Kasumi-1 (cell line): ENCODE data around the gene FGF18.

Experiments used
- DNase-seq, 2 experiments: peaks; one replicate each; lab custom pipeline; 2025; lab: John Stamatoyannopoulos, UW

The FGF18 gene

DNA sequence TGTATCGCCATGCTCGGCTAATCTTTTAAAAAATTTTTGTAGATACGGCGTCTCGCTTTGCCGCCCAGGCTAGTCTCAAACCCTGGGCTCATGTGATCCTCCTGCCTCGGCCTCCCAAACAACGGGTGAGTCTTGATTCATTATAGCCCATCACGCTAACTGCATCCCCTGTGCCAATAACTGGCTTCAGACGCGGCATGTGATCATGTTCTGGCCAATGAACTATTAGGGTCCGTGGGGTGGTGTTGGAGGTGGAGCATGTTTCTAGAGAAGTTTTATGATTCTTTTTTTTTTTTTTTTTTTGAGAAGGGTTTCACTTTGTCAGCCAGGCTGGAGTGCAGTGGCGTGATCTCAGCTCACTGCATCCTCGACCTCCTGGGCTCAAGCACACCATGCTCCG lies 51.0 kb downstream of the FGF18 start:
- no peak for DNase-seq

DNA sequence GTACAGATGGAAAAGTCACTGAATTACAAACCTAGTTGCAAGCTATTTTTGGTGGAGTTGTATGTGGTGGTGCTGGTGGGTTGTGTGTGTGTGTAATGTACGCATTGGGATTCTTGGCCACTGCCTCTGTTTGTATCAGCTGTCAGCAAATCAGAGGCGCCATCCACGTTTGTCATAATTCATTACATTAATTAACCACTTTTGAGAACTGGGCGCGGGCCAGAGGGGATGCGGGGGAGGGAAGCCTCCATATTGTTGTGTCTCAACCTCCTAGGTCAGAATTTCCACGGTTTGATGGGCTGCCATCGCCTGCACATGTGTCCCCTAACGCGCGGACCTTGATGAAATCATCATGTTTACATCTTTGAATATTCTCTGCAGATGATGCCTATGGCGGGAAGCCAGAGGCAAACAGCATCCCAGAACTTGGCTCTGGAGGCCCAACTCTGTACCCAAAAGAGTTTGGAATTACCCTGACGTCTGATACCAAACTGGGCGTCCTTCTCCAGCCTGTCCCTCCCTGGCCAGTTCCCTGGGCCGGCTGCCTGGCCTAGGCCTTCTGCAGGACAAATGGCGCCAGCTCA lies 54.9 kb downstream of the FGF18 start:
- DNase-seq, result no peak

DNA sequence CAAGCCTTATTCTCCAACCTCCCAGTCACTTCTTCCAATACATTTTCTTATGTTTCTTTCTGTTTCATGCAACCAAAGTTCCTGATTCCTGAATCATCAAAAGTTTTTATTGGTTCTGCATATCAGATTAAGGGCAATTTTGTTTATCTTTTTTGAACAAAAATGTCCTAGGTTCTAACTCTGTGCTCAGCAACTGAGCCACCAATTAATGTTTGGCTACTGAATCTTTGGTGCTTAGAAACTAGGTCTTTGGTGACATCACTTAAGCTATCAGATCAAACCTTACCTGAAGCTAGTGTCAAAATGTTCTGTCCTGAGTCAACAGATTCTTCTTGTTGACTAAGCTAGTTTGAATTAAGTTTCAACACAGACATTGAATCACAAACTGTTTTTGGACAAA lies 56.1 kb downstream of the FGF18 start:
- DNase-seq, result no peak

DNA sequence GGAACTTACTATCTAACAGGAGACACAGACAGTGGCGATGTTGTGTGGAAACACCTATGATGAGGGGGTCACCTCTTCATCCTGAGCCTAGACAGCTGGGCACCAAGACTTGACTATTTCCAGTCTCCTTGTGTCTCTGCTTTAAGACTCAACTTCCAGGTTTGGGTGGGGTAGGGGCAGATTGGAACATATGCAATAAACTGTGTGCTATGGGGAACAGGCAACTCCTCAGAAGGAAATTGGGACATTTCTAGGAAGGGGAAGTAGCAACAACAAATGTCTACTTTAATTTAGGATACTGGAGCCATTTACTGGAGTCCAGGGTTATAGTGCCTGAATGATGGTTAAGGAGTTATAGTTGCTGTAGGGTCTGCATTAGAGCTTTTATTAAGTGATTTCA lies 57.3 kb downstream of the FGF18 start:
- peak in 1 of 2 experiments; percentile 4 for DNase-seq

DNA sequence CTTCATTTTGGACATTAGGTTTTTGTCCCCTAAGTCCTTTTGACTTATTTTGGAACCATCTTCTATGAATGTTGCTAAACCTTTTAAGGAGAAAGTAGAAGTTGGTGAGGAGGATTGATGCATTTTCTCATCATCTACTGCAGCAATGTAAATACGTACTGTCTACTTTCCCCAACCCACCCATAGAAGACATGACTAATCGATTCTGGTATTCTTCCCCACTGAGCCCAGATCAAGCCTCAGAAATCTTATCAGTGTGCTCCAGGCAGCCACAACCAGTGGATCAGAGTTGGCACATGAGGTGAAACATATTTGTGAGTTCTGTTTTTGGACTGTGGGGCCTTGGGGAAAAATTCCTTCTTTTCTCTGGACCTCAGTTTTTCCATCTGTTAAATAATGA lies 57.7 kb downstream of the FGF18 start:
- no peak for DNase-seq

DNA sequence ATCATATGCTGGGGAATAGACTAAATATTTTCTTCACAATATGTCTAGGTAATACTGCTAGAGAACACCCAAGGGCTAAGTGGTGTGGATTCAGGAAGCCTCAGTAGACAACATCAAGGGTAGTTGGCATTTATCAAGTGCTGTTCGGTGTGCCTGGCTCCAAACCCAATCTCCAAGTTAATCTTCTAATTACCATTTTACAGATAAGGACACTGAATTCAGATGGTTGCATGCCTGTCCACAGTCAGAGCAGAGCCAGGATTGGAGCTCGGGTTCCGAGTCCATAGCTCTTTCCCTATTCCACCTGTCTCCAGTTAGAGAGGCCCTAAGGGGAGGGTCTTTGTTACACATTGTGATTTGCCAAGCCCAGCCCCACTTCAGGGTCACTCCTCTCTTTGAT lies 58.2 kb downstream of the FGF18 start:
- no peak for DNase-seq

DNA sequence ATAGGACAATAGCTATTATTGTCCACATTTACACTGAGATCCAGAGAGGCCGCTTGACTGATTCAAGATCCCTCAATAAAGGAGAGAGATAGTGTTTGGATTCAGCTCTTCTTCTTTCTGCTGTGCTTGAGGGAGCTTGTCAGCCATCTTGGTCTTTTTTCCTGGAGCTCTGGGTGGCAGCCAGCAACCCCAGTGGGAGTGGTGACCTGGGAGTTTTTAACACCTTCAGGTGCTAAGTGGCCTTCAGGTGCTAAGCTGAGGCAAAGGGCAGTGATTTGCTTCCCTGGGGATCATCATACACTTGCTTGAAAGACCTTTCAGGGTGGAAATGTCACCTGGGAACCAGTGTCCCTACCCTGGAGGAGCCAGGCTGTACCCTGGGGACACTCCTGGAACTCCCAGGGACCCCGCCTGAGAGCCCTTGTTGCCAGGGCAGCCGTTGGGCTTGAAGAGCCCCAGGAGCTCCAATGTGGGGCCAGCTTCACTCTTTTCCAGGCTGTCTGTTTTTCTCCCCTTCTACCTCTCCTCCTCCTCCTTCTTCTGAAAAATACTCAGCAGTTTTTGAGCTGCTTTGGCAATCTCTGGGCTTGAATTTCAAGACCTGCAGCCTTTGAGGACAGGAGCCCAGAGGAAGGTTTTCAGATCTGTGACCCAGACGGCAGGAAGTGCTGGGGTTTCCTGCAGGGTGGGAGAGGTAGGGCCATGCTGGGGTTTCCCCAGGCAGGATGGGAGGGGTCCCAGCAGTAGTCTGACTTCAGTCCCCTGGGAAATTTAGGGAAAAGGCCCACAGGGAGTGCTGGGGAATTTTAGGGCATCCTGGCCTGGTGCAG lies 59.7 kb downstream of the FGF18 start:
- DNase-seq, result peak in 1 of 2 experiments; percentile 12

DNA sequence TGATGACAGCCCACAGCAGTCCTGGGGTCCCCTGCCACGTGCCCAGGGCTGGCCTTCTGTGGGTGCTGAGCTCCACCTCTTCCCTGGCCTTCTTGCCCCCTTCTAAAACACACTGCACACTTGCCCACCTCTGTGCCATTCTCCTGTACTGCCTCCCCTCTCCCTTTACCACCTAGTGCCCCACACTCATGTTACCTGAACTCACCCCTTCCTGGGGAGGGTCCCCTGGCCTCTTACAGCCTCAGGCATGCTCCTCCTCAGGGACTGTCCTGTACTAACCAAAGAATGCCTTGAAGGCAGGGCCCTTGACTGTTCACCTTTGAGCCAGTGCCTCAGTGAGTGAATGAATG lies 60.3 kb downstream of the FGF18 start:
- no peak for DNase-seq

DNA sequence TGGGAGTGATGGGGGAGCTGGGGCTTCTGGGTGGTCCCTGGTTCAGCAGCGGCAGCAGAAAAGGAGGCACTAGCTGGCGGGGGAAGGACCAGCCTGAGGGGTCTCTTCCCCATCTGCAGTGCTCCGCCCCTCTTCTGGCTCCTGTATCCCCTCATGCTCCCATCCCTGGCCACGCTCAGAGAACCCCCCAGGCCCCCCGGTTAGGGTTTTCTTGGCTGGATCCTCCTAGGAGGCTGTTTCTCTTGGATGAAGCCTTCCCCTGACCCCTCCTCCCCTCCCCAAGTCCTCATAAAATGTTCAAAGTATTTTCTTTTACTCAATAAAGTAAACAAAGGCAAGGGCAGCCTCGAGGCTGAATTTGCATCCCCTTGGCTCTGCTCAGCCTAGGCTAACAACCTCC lies 60.8 kb downstream of the FGF18 start:
- DNase-seq, result no peak

DNA sequence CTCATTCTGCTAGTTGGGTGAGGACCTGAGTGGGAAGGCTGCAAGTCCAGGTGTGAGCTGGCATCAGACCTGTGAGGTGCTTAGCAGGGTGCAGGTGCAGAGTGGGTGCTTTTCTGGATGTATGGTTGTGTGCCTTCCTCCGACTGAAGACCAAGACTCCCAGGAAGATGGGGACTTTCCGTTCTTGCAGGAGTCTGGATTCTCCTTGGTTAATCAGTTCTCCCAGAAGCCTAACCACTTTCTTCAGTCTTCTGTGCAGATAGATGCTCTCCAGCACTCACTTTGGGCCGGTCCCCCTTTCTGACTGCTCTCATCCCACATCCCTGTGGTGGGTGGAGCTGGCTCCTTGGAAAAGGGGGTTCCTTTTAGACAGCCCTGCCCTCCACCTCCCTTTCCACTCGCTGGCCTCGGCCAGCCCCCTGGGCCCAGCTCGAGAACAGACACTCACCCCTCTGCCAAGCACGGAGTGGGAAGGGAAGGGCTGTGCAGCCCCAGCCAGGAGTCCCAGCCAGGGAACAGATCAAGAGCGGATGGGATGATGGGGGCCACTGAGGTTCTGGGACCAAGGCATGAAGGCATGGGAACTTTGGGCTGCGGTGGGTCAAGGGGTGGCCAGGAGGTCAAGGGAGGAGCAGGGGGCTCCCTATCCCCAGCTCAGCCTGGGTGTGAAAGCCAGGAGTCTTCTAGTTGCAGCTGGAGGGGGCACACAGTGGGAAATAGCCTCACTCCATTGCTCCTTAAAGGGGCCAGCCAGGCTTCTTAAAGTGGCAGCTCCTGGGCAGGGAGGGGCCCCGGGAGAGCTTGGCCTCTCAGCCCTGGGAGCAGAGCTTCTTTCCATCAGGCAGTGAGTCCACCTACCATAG lies 62.4 kb downstream of the FGF18 start:
- DNase-seq, result no peak

DNA sequence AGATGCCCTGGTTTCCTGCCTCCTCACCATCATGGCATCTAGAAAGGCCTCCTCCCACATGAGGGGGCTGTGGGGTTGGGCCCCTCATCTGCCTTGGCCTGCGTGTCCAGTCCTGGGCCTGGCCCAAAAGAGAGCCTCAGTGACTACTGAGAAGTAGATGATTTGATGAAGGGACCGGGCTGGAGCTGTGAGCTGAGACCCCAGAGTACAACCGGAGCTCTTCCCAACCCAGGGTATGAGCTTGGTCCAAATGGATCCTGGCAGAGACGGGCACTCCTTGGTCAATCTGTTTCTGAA lies 62.9 kb downstream of the FGF18 start:
- no peak for DNase-seq

DNA sequence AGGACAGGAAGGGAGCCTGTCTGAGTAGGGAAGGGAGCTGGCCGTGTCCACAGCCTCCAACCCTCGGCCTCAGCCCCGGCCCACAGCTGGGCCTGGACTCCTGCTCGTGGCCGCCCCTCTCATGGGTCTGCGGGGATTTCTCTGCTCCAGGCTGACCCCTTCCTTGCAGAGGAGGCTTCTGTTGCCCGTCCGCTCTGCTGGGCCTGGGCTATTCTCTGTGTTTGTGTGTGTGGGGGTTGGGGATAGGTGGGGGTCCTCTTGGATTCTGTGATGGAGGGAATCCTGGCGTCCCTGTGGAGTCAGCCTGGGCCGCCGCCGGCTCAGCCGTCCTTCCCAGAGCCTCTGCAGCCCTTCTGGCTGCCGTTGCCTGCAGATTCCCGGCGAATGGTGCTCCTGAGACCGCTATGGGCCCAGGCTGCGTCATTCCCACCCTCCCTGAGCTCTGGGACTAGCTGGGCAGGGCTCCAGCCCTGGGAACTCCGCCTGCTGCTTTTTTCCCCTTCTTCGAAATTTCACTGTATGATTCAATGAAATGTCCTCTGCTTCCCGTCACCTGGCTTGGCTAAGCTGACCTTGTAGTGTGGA lies 64.2 kb downstream of the FGF18 start:
- DNase-seq, result no peak

DNA sequence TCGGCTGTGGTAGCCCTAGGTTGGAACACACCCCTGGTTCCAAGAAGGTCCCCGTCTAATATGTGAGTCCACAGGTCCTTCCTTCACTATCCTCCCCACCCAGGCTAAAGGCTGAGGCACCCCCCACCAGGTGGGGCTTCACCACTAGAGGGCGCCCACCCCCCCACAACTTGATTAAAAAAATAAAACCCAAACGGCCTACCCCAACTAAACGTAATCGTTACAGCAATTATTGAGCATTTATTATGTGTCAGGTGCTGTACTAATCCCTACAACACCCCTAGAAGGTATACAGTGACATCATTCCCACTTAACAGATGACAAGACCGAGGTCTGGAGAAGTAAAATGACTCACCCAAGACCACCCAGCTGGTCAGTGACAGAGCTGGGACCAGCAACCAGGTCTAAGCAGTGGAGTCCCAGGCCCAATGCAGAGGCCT lies 65.0 kb downstream of the FGF18 start:
- peak; percentile 26 to 37 for DNase-seq

DNA sequence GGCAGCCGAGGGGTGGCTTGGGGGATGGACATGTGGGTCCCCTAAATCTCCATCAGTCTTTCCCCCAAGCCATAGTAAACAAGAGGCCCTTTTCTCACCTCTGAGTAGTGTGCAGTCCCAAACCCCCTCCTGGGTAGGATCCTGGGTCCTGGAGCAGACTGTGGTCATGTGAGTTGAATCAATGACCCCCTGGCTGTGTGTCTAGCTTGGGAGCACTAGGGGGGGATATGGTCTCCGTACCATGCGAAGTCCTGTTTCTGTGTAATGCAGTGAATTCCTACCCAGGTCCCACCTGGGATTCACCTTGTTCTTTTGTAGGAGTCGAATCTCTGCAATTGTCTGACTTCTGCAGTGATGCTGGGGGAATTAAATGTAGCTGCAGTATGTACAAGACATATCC lies 66.2 kb downstream of the FGF18 start:
- no peak for DNase-seq

DNA sequence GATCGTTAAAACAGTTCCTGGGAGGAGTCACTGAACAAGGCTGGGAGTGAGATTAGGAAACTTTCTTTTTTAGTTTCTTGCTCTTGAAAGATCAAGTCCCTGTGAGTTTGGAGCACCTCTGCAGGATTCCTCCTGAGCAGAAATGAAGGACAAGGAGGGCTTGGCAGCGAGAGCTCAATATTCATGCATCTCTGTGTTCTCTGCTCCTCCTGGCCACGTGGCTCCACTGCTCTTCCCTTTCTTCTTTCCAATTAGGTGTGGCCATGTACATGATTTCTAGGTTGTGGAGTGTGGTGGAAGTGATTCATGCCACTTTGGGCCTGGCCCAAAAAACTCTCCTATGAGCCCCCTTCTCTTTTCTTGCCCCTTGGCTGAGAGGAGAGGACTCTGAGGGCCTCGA lies 67.2 kb downstream of the FGF18 start:
- DNase-seq, result no peak

DNA sequence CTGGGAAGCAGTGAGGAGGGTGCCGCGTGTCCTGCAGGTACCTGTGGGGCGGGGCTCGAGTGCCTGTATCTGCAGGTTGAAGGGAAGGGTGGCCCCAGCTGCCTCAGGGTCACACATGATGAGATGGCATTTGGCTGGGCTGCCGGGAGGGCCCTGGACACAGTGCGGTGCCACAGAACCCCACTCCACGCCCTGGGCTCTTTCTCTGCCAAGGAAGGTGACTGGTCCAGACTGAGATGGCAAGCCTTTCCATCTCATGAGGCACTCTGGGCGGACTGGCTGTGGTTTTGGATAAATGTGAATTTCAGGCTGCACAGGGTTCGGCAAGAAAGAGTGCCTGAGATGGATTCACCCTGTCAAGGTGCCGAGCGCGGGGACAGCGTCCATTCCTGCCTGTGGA lies 69.4 kb downstream of the FGF18 start:
- DNase-seq, result no peak

DNA sequence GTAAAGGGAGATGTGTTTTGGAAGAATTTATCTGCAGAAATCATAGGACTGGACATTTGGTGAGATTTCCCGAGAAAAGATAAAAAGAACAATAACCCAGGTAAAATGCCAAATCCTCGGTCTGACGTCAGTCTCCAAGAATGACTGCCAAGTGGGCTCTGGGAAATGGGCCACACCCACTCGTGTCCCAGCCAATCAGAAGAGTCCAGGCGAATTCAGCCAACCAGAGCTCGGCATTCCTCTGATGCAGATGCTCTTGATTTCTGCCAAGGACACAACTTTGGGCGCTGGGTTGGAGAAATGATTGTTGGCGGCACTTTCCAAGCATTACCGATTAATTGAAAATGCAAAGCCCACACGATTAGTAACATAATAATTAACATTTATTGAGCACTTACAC lies 73.3 kb downstream of the FGF18 start:
- DNase-seq, result no peak

DNA sequence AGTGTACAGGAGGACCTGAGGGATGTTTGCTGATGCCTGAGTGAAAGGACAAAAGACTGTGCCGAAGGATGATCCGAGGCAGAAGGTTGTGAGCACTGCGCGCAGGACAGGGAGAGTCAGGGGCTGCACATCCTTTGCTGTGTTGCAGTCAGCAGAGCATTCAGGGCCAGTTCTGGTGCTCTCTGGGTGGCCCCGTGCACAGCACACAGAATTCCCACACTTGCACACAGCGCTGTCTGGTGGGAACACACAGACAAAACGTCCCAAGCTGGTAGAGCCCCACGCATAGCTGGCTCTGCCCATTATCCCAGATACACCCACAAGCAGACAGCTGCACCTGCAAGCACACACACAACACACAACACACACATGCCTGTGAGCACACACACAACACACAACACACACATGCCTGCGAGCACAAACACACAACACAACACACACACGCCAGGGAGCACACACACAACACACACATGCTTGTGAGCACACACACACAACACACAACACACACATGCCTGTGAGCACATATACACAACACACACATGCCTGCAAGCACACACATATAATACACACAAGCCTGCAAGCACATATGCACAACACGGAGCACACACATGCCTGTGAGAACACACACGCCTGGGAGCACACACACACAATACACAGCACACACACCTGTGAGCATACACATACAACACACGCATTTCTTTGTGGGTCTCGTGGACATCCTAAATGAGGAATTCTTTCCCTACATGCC lies 74.4 kb downstream of the FGF18 start:
- no peak for DNase-seq

DNA sequence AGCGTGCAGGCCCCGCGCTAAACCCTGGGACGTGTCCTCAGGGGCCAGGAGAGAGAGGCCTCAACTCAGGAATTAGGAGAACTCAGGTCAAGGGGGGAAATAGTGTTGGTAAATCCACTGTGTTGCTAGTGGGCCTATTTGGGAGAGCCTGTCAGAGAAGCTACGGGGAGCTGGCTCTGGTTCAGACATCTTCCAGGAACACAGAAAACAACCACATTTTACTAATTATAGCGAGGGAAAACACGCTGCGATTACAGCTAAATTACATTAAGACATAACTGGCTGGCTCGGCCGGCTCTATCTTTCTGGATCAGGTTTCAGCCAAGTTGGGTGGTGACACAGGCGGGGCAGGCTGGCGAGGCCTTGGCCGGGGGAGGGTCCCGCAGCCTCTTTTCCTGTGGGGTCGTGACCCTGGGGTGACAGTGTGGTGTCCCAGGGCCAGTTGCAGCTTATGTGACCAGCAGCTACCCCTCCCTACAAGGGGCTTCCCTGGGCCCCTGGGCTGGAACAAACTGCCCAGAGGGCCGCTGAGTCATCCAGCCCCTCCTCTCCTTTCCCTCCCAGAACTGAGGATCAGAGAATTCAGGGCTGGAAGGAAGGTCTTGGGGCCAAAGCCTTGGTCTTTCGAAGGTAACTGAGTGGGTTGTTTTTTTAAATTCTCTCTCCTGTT lies 75.1 kb downstream of the FGF18 start:
- DNase-seq, result peak in 1 of 2 experiments; percentile 2

DNA sequence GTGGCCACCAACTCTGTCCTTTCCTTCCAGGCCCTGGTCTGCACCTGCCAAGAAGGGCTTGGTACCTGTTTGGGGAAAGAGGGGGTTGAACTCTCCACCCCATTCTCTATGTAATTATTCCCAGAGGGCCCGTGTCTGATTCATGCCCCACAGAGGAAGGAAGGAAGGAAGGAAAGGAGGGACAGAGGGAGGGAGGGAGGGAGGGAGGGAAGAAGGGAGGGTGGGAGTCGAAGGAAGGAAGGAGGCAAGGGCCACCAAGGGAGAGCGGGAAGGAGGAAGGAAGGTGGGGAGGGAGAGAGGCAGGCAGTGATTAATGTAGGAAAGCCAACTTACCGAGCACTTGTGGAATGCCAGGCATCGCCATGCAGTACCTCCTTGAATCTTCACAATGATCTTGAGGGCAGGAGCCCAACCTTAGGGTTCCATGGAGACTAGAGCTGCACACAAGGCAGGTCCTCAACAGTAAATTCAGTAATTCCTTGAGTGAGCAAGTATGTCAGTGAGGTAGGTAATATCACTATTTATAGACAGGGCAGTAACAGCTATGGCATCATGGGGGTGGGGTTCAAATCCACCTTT lies 75.8 kb downstream of the FGF18 start:
- no peak for DNase-seq

DNA sequence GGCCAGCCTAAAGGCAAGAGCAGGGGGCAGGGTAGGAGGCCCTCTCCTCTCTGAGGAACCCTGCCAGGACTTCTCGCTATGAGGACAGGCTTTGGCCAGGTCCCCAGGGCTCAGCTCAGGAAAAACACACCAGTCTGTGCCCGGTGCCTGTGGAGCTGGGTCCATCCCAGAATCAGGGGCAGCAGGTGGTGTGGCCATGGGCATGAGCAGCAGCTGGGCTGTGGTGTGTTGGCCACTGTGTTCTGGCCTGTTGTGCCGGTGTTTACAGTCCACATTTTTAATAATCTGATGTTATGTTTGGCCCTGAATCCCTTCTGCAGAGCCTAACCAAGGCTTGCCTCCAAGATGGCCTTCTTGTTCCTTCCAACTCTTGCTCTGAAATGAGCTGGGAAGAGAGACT lies 77.0 kb downstream of the FGF18 start:
- no peak for DNase-seq
